IMR-90 (cell line): Measurements from ENCODE around the gene RGL1. TPM values are rescaled to one million over a fixed set of nuclear protein-coding genes. Genes with fewer than 3 reads are reported as not detected.

ENCODE experiments used
- ATAC-seq: fragments of 200-7000 bp; cut with Tn5 transposase; 2 replicates; pipeline ENCODE4 v1.9.1; 2020; ENCODE audit warnings: low read depth, mild to moderate bottlenecking, moderate library complexity
- BruUV-seq: library from RNA; stranded (reverse); fragments of 400-500 nt; replicated peaks from 2 replicates; lab custom pipeline; 2021; lab: Mats Ljungman, UMichigan
- CTCF ChIA-PET: fragments of 300-600 bp; formaldehyde crosslinking; extraction: SDS; loops from one replicate; lab custom pipeline; 2021; ENCODE audit warnings: antibody characterized with exemption; lab: Yijun Ruan, JAX
- POLR2A ChIA-PET: fragments of 300-600 bp; sonication (Branson Sonifier 250); formaldehyde crosslinking; loops from one replicate; lab custom pipeline; 2022; ENCODE audit warnings: antibody characterized with exemption; ENCODE audit not compliant: unreplicated experiment; lab: Charles Lee
- DNase-seq: peaks from one replicate; pipeline ENCODE4 v3.0.0; 2013
- H2AFZ ChIP-seq: replicated peaks from 2 replicates; pipeline ENCODE3; 2013; ENCODE audit warnings: low read length, mild to moderate bottlenecking; ENCODE audit not compliant: poor library complexity
- H2AK5ac ChIP-seq: 2 replicates; pipeline ENCODE4 v1.6.1; 2013; ENCODE audit warnings: low read depth, low read length, inconsistent platforms
- H2AK9ac ChIP-seq: replicated peaks from 2 replicates; pipeline ENCODE3; 2013; ENCODE audit warnings: mild to moderate bottlenecking, low read depth, low read length, moderate library complexity; ENCODE audit not compliant: poor library complexity
- H2BK120ac ChIP-seq: 2 replicates; pipeline ENCODE4 v1.6.1; 2013; ENCODE audit warnings: low read depth, low read length, inconsistent platforms
- H2BK15ac ChIP-seq: 3 replicates; pipeline ENCODE4 v1.6.1; 2013; ENCODE audit warnings: low read depth, low read length, inconsistent platforms
- H2BK20ac ChIP-seq: 2 replicates; pipeline ENCODE4 v1.6.1; 2013; ENCODE audit warnings: low read depth, mild to moderate bottlenecking, inconsistent platforms, low read length, moderate library complexity
- H2BK5ac ChIP-seq: 2 replicates; pipeline ENCODE4 v1.6.1; 2013; ENCODE audit warnings: mild to moderate bottlenecking, low read depth, low read length, inconsistent platforms; ENCODE audit not compliant: poor library complexity, severe bottlenecking
- H3K14ac ChIP-seq: replicated peaks from 2 replicates; pipeline ENCODE4 v1.6.1; 2013; ENCODE audit warnings: low read depth, low read length, inconsistent platforms
- H3K18ac ChIP-seq: 2 replicates; pipeline ENCODE4 v1.6.1; 2013; ENCODE audit warnings: low read depth, low read length, control low read depth
- H3K23ac ChIP-seq: 2 replicates; pipeline ENCODE4 v1.6.1; 2013; ENCODE audit warnings: low read depth, low read length, inconsistent platforms
- H3K27ac ChIP-seq: 2 replicates; pipeline ENCODE4 v1.5.1; 2013; ENCODE audit warnings: mild to moderate bottlenecking, control low read depth, low read length; ENCODE audit not compliant: insufficient read depth
- H3K27me3 ChIP-seq: 2 replicates; pipeline ENCODE4 v1.6.1; 2013; ENCODE audit warnings: low read length; ENCODE audit not compliant: control insufficient read depth, insufficient read depth
- H3K36me3 ChIP-seq: 2 replicates; pipeline ENCODE4 v1.6.1; 2013; ENCODE audit warnings: low read length, mixed read lengths; ENCODE audit not compliant: control insufficient read depth, insufficient read depth
- H3K4ac ChIP-seq: 2 replicates; pipeline ENCODE4 v1.6.1; 2013; ENCODE audit warnings: low read depth, low read length, inconsistent platforms
- H3K4me1 ChIP-seq: 2 replicates; pipeline ENCODE4 v1.6.1; 2013; ENCODE audit warnings: low read length, mixed read lengths; ENCODE audit not compliant: control insufficient read depth, insufficient read depth
- H3K4me2 ChIP-seq: 2 replicates; pipeline ENCODE4 v1.6.1; 2013; ENCODE audit warnings: low read depth, mild to moderate bottlenecking, control low read depth, low read length, moderate library complexity
- H3K4me3 ChIP-seq: 2 replicates; pipeline ENCODE4 v1.5.1; 2013; ENCODE audit warnings: low read depth, mild to moderate bottlenecking, control low read depth, low read length, moderate library complexity; ENCODE audit not compliant: insufficient read depth
- H3K56ac ChIP-seq: 2 replicates; pipeline ENCODE4 v1.6.1; 2013; ENCODE audit warnings: low read length, inconsistent platforms; ENCODE audit not compliant: insufficient read depth; ENCODE audit errors: extremely low read depth
- H3K79me1 ChIP-seq, 2 experiments: 2 replicates each; pipeline ENCODE4 v1.6.1; 2013; ENCODE audit warnings: low read length in 2 of 2, inconsistent platforms in 1 of 2, low read depth in 1 of 2
- H3K9ac ChIP-seq: 2 replicates; pipeline ENCODE4 v1.6.1; 2013; ENCODE audit warnings: low read depth, low read length, control low read depth
- H3K9me1 ChIP-seq: 2 replicates; pipeline ENCODE4 v1.6.1; 2013; ENCODE audit warnings: low read length, inconsistent platforms; ENCODE audit not compliant: insufficient read depth
- H3K9me3 ChIP-seq: 2 replicates; pipeline ENCODE4 v1.6.1; 2013; ENCODE audit warnings: low read length; ENCODE audit not compliant: control insufficient read depth, insufficient read depth
- H4K20me1 ChIP-seq: 2 replicates; pipeline ENCODE4 v1.6.1; 2013; ENCODE audit warnings: low read length, inconsistent platforms; ENCODE audit not compliant: insufficient read depth
- H4K5ac ChIP-seq: 2 replicates; pipeline ENCODE4 v1.6.1; 2013; ENCODE audit warnings: mild to moderate bottlenecking, low read depth, low read length, control low read depth
- H4K8ac ChIP-seq, 2 experiments: 2 replicates each; pipeline ENCODE4 v1.6.1; 2013; ENCODE audit warnings: low read depth in 2 of 2, low read length in 2 of 2, control low read depth in 1 of 2, inconsistent platforms in 1 of 2
- H4K91ac ChIP-seq: 2 replicates; pipeline ENCODE4 v1.6.1; 2013; ENCODE audit warnings: low read depth, low read length, inconsistent platforms; ENCODE audit not compliant: insufficient read depth
- BHLHE40 ChIP-seq: fragments of 150-350 bp; IDR thresholded peaks from 2 replicates; pipeline ENCODE4 v1.6.1; 2016; ENCODE audit warnings: mild to moderate bottlenecking, low read depth, low read length
- CEBPB ChIP-seq: IDR thresholded peaks from 2 replicates; pipeline ENCODE4 v1.6.1; 2012; ENCODE audit warnings: low read depth, low read length, improper control_type of control experiment
- CHD1 ChIP-seq: IDR thresholded peaks from 2 replicates; pipeline ENCODE4 v1.6.1; 2012; ENCODE audit warnings: low read depth, low read length, improper control_type of control experiment
- CTCF ChIP-seq: conservative IDR thresholded peaks from 2 replicates; pipeline ENCODE4 v1.5.1; 2012; ENCODE audit warnings: mild to moderate bottlenecking, low read depth, low read length, improper control_type of control experiment
- ELK1 ChIP-seq: fragments of 150-350 bp; IDR thresholded peaks from 2 replicates; pipeline ENCODE4 v1.6.1; 2016; ENCODE audit warnings: low read depth, mild to moderate bottlenecking, low read length, moderate library complexity, borderline replicate concordance
- FOS ChIP-seq: fragments of 150-350 bp; IDR thresholded peaks from 2 replicates; pipeline ENCODE4 v1.6.1; 2016; ENCODE audit warnings: low read depth, low read length
- MAFK ChIP-seq: IDR thresholded peaks from 2 replicates; pipeline ENCODE4 v1.6.1; 2012; ENCODE audit warnings: low read depth, low read length, improper control_type of control experiment
- MAZ ChIP-seq: IDR thresholded peaks from 2 replicates; pipeline ENCODE4 v1.6.1; 2012; ENCODE audit warnings: low read depth, mild to moderate bottlenecking, low read length, improper control_type of control experiment, moderate library complexity, borderline replicate concordance
- MXI1 ChIP-seq: IDR thresholded peaks from 2 replicates; pipeline ENCODE4 v1.6.1; 2012; ENCODE audit warnings: low read depth, mild to moderate bottlenecking, low read length, moderate library complexity, borderline replicate concordance
- NFE2L2 ChIP-seq: fragments of 150-350 bp; IDR thresholded peaks from 2 replicates; pipeline ENCODE4 v1.6.1; 2016; ENCODE audit warnings: low read depth, mild to moderate bottlenecking, low read length
- POLR2A ChIP-seq: IDR thresholded peaks from 2 replicates; pipeline ENCODE4 v1.6.1; 2012; ENCODE audit warnings: mild to moderate bottlenecking, low read depth, low read length
- RAD21 ChIP-seq: IDR thresholded peaks from 2 replicates; pipeline ENCODE4 v1.6.1; 2012; ENCODE audit warnings: low read length, improper control_type of control experiment
- RCOR1 ChIP-seq: IDR thresholded peaks from 2 replicates; pipeline ENCODE4 v1.6.1; 2012; ENCODE audit warnings: mild to moderate bottlenecking, low read length, improper control_type of control experiment; ENCODE audit not compliant: insufficient replicate concordance
- RFX5 ChIP-seq: IDR thresholded peaks from 2 replicates; pipeline ENCODE4 v1.8.0; 2012; ENCODE audit warnings: low read depth, mild to moderate bottlenecking, low read length, moderate library complexity
- SMC3 ChIP-seq: fragments of 150-350 bp; IDR thresholded peaks from 2 replicates; pipeline ENCODE4 v1.6.1; 2016; ENCODE audit warnings: low read depth, mild to moderate bottlenecking, antibody characterized with exemption, low read length, moderate library complexity
- WGBS, 2 experiments: methylation state at CpG; one replicate each; pipeline versions ENCODE4 v1.1.5 to v1.1.7; 2013; ENCODE audit warnings: missing lambda C conversion rate in 2 of 2; ENCODE audit not compliant: insufficient read length in 1 of 2; ENCODE audit errors: extremely low coverage in 2 of 2; 5-methylcytosine and 5-hydroxymethylcytosine counted together
- dilution Hi-C: fragments of 300-500 bp; cut with HindIII; formaldehyde crosslinking; loops from one replicate; pipeline ENCODE4 v1.14.3; 2018; ENCODE audit warnings: low sequenced_read_pairs; ENCODE audit not compliant: unreplicated experiment
- in situ Hi-C: fragments of 300-500 bp; cut with MboI; formaldehyde crosslinking; loops from 3 replicates; pipeline ENCODE4 v1.14.3; 2019; ENCODE audit warnings: low sequenced_read_pairs, inconsistent platforms, mixed read lengths
- intact Hi-C: fragments of 100-400 bp; cut with micrococcal nuclease; formaldehyde crosslinking; loops from 2 replicates; pipeline ENCODE4 v1.10.0; 2022
- polyA plus RNA-seq, 3 experiments: library from polyadenylated mRNA; depleted of rRNA; stranded (reverse); fragments of >200 nt; gene quantifications; 2 replicates each; pipeline ENCODE4 v1.2.3, GENCODE V29; 2012; ENCODE audit warnings: low replicate concordance in 1 of 3
- total RNA-seq: library from RNA; depleted of rRNA; stranded (reverse); fragments of >200 nt; gene quantifications from 2 replicates; pipeline ENCODE4 v1.2.3, GENCODE V29; 2012
- TF ChIP-seq, protein P1 (sequence below): fragments of 150-350 bp; IDR thresholded peaks from 2 replicates; pipeline ENCODE4 v1.6.1; 2017; ENCODE audit warnings: mild to moderate bottlenecking, antibody characterized with exemption, low read length, low read depth

Gene RGL1
- total and polyA plus RNA-seq, 2 of the 4 experiments (the other 2 are of a cell fraction), result 4.7 to 7.5 TPM

- no peak overlapping the region for H4K5ac ChIP-seq
- H3K27me3 ChIP-seq, result no peaks in the 10 kb centered on the region
- no peak overlapping the region for H2AFZ ChIP-seq
- H3K9me1 ChIP-seq, result peaks cover 6% of the 10 kb centered on the region; the same call in 1 of the 2 replicates
- no peak overlapping the region for H2BK15ac ChIP-seq
- no peak for DNase-seq
- no peak overlapping the region for H3K27ac ChIP-seq
- H2BK20ac ChIP-seq, result no peak overlapping the region
- POLR2A ChIA-PET, result no interaction called here
- WGBS, 2 experiments, result 100% methylated on average over 2 of the region's 6 CpGs; no CpG with 5 or more reads in 1 of the 2 experiments
- H3K79me1 ChIP-seq, result no peaks in the 10 kb centered on the region
- in situ Hi-C loops, result no loop called here
- ATAC-seq, result no peak
- no peak overlapping the region for H2AK5ac ChIP-seq
- no peak overlapping the region for H3K56ac ChIP-seq
- H3K4me3 ChIP-seq, result no peak overlapping the region
- no peak overlapping the region for H3K4me2 ChIP-seq
- TF ChIP-seq POLR2A (no peak), FOS (no peak), MXI1 (no peak), BHLHE40 (no peak), SMC3 (no peak), RCOR1 (no peak), MAFK (no peak), RFX5 (no peak), CTCF (no peak), MAZ (no peak), CHD1 (no peak), NFE2L2 (no peak), RAD21 (no peak), ELK1 (no peak), CEBPB (no peak)
- TF ChIP-seq, protein P1, sequence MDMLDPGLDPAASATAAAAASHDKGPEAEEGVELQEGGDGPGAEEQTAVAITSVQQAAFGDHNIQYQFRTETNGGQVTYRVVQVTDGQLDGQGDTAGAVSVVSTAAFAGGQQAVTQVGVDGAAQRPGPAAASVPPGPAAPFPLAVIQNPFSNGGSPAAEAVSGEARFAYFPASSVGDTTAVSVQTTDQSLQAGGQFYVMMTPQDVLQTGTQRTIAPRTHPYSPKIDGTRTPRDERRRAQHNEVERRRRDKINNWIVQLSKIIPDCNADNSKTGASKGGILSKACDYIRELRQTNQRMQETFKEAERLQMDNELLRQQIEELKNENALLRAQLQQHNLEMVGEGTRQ, result no peak
- H3K9me3 ChIP-seq, result no peaks in the 10 kb centered on the region
- intact Hi-C loops, result no loop called here
- H3K14ac ChIP-seq, result no peak overlapping the region
- H3K4me1 ChIP-seq, result no peaks in the 10 kb centered on the region
- H3K23ac ChIP-seq, result no peak overlapping the region
- H4K20me1 ChIP-seq, result no peaks in the 10 kb centered on the region
- CTCF ChIA-PET, result no interaction called here
- no peak overlapping the region for H3K4ac ChIP-seq
- no peak overlapping the region for H2BK120ac ChIP-seq
- no peak overlapping the region for H4K91ac ChIP-seq
- peaks cover 18% of the 10 kb centered on the region for H3K36me3 ChIP-seq
- H4K8ac ChIP-seq, result no peak overlapping the region
- H3K9ac ChIP-seq, result no peak overlapping the region
- H2BK5ac ChIP-seq, result no peak overlapping the region
- no TSS peak for BruUV-seq
- H2AK9ac ChIP-seq, result no peak overlapping the region
- H3K18ac ChIP-seq, result no peak overlapping the region
- dilution Hi-C loops, result loop anchor here (25.0 kb wide), 1 partner anchor 243 kb away; the partner anchor contains the start of gene APOBEC4
Measured at GRCh38 chr1:183905508-183906113, 100.7 kb downstream of the RGL1 start.
